Uterus (tissue), 2 donors: ENCODE data around the gene PLCG1.

Experiments
- POLR2A ChIP-seq, 2 donors: fragments of 450-650 bp; IDR thresholded peaks; one replicate each; pipeline ENCODE4 v1.6.1; 2016; ENCODE audit warnings: antibody characterized with exemption in 2 of 2, mild to moderate bottlenecking in 1 of 2, moderate library complexity in 1 of 2
- TF ChIP-seq, protein P1 (sequence below), 4 experiments: fragments of 200-600 bp in 2 of 4; fragments of 450-650 bp in 2 of 4; sonication (generic) in 2 of 4; IDR thresholded peaks; one replicate each; pipeline ENCODE4 v1.5.1; 2016 to 2019; ENCODE audit warnings: antibody characterized with exemption in 4 of 4, mild to moderate bottlenecking in 2 of 4, moderate library complexity in 1 of 4

- no peak for TF ChIP-seq POLR2A (IDR thresholded peaks at IDR 0.05)
- TF ChIP-seq, protein P1, sequence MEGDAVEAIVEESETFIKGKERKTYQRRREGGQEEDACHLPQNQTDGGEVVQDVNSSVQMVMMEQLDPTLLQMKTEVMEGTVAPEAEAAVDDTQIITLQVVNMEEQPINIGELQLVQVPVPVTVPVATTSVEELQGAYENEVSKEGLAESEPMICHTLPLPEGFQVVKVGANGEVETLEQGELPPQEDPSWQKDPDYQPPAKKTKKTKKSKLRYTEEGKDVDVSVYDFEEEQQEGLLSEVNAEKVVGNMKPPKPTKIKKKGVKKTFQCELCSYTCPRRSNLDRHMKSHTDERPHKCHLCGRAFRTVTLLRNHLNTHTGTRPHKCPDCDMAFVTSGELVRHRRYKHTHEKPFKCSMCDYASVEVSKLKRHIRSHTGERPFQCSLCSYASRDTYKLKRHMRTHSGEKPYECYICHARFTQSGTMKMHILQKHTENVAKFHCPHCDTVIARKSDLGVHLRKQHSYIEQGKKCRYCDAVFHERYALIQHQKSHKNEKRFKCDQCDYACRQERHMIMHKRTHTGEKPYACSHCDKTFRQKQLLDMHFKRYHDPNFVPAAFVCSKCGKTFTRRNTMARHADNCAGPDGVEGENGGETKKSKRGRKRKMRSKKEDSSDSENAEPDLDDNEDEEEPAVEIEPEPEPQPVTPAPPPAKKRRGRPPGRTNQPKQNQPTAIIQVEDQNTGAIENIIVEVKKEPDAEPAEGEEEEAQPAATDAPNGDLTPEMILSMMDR (IDR thresholded peaks at IDR 0.05), result no peak
Measured at GRCh38 chr20:41125530-41126457, 11.5 kb upstream of the PLCG1 start.
